ENCODE results near the gene GATB.
A peak's percentile ranks its signal among the peaks of the same experiment; 100 is the strongest.

GATB gene, protein sequence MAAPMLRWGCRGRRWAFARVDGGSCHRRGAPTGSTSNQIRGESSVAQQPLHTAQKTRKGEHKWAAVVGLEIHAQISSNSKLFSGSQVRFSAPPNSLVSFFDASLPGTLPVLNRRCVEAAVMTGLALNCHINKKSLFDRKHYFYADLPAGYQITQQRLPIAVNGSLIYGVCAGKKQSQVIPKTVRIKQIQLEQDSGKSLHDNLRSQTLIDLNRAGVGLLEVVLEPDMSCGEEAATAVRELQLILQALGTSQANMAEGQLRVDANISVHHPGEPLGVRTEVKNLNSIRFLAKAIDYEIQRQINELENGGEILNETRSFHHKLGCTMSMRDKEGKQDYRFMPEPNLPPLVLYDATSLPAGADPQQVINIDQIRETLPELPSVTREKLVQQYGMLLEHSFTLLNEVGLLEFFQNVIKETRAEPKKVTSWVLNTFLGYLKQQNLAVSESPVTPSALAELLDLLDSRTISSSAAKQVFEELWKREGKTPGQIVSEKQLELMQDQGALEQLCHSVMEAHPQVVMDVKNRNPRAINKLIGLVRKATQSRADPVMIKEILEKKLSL

DNA sequence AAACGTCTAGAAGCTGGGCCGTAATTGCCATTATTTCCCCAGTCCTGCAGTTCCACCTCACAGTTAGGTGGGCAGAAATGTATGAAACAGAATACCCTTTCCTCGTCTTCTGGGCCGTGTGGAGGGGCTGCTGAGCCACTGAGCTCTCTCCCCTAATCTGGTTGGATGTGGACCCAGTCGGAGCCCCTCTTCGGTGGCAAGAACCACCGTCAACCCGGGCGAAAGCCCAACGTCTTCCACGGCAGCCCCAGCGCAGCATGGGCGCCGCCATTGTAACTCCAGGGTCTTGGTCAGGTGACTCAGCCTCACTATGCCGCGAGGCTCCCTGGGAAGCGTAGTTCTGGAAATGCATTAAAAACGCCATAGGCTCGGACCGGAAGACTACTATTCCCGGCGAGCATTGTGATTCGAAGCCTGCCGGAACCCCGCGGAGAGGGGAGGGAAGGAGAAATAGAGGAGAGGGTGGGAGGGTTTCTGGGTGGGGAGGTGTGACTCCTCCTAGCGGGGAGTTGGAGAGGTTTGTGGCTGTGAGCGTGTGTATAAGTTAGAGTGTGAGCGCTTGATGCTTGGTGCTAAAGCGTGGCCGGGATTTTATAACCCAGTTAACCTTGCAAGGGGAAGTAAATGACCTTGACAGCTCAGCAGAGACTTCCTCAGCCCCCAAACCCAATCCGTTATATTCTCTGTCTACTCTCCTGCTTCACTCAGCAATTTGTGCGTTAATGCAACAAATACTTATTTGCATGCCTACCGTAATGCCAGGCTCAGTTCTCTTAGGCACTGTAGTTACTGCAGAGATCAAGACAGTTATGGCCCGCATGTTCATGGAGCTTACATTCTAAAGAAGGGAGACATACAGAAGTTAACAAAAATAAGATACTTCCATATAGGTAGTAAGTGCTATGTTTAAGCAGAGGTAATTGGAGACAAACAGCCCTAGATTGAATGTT lies at the start of gene GATB:
Gene GATB, minus strand, starts transcription at position 296 of the 950 bp plus-strand sequence. Its CDS starts 25 bp downstream, at position 271.
- peak; percentile 89 for DNase-seq

DNA sequence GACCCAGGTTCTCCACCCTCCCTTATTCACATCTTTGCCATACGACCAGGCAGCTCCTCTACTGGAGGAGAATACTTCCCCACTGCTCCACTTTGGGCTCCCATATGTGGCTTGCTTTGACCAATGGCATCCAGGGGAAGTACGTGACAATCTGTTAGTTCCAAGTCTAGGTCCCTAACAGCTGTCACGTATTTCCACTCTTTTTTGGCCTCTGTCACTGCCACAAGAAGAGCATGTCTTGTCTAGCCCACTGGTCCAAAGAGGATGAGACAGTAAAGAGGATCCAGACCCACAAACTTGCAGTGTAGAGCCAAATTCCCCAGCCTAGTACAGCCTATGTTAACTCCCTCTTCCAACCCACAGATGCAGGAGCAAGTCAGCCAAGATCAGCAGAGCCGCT lies 49.7 kb upstream of the GATB start:
- DNase-seq, result no peak

DNA sequence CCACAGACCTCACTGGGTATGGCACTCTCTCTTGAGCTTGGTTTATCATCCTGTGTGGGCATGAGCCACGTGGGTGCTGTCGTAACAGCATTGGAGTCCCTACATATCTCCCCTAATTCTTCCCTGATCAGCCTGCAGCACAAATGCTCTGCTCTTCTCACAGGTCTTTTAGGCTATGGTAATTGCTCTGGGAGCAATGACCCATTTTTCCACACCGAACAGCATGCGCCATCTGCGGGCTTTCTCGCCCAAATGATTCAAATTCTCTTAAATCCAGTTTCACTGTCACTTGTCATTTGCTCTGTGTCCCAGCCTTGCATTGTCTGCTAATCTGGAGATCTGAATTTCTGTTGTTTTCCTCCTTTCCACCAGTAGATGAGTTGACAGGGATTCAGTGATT lies 48.9 kb upstream of the GATB start:
- DNase-seq, result no peak

DNA sequence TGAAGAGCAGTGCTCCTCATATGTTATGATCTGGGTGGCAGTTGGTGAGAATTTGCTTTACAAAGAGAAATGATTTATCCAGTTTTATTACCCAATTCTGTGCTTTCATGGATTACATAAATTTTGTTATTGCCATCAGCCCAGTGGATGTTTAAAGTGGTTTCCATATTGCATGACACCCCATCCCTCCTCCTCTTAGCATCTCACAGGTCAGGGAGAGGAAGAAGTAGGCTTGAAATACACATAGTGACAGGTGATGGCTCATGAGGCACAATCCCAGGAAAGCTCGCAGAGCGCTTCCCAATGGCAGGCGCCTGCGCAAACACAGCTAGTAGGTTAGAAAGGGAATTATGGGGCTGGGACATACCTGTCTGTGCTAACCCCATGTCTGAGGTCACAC lies 47.7 kb upstream of the GATB start:
- DNase-seq, result no peak

DNA sequence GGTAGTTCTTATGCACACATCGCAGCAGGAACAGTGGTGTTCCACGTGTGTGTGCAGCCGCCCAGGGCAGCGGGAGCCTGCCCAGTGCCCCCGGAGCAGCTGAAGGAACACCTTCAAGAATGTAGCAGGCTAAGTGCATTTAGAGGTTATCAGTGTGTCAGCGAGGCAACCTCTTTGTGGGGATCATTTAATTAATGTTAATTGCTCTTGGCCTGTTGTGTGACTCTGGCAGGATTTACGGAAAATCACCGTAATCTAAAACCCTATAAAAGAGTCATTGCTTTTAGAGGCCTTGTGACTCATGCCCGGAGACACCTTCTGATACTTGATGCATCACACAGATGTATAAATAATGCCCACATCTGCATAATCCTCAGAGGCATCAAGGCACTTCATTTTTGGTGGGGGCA lies 47.3 kb upstream of the GATB start:
- DNase-seq, result no peak

DNA sequence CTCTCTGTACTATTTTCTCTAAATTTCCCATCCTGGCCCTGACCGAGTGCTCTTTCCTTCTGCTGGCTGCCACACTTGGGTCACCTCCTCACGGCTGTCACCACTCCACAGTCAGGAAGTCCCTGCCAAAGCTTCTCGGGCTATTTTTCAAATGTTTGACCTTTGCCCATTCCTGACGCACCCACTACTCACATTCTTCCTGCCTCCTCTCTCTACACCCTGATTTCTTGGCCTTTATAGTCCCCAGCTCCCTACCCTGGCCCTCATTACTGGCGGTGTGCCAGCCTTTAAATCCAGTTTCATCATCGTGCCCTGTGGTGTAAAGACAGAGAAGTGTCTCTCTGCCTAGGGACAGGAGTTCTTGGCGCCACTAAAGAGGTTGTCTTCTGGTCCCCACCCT lies 46.4 kb upstream of the GATB start:
- no peak for DNase-seq

DNA sequence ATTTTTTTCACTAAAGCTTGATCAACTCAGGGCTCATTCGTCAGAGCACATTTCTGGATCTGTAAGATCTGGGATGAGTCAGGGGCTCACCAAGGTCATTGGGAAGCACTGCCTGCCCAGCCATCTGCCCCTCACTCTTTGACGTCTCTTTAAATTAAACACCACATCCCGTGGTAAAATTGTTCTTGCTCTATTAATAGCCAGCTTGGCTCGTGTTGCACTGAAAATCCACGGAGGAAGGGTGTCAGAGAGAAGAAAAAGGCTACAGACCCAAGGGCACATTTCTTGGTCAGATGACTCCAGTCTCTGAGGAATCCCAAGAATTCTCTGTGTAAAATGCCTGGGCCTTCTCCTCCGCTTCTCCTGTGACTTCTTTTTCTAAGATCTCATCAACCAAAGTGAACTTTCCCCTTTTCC lies 45.7 kb upstream of the GATB start:
- DNase-seq, result no peak

DNA sequence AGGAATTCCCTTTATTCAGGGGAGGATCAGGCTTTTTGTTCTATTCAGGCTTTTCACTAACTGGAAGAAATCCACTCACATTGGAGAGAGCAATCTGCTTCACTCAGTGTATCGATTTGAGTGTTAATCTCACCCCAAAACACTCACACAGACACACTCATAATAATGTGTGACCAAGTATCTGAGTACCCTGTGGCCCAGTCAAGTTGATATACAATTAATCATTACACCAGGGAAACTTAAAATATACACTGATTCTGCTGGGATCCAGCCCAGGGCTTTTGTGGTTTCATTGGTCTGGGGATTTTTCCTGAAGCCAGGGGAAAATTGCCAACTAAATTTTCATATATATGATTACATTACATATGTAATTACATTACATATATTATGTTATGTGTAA lies 44.0 kb upstream of the GATB start:
- no peak for DNase-seq

DNA sequence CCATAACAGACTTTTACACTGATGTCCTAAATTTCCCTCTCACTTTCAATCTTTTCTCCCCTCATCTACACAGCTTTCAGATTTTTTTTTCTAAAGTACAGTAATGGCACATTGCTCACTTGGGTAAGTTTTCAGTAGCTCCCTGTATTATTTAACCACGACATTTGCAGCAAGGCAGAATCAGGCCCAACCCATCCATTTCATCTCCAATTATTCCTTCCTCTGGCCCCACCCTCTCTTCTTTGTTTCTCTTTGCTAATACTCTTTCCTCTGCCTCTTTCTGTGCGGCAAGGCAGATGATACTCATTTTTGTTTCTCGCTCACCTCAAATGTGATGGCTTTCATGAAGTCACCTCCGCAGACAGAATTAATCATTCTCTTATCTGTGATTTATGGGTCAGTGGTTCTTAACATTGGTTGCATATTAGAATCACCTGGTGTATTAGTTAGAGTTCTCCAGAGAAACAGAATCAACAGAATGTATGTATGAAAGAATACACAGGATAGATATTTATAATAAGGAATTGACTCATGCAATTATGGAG lies 43.4 kb upstream of the GATB start:
- DNase-seq, result no peak

DNA sequence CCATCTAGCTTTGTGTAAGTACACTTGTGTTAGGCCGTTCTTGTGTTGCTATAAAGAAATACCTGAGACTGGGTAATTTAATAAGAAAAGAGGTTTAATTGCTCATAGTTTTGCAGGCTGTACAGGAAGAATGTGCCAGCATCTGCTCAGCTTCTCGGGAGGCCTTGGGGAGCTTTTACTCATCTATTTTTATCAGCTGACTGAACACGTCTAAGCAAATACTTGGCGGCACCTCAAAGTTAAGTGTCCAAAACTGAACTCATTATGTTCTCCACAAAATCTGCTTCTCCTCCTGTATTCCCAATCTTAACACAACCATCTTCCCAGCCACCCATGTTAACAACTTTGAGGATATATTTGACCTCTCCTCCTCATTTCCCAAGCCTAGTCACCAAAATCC lies 42.4 kb upstream of the GATB start:
- DNase-seq, result no peak

DNA sequence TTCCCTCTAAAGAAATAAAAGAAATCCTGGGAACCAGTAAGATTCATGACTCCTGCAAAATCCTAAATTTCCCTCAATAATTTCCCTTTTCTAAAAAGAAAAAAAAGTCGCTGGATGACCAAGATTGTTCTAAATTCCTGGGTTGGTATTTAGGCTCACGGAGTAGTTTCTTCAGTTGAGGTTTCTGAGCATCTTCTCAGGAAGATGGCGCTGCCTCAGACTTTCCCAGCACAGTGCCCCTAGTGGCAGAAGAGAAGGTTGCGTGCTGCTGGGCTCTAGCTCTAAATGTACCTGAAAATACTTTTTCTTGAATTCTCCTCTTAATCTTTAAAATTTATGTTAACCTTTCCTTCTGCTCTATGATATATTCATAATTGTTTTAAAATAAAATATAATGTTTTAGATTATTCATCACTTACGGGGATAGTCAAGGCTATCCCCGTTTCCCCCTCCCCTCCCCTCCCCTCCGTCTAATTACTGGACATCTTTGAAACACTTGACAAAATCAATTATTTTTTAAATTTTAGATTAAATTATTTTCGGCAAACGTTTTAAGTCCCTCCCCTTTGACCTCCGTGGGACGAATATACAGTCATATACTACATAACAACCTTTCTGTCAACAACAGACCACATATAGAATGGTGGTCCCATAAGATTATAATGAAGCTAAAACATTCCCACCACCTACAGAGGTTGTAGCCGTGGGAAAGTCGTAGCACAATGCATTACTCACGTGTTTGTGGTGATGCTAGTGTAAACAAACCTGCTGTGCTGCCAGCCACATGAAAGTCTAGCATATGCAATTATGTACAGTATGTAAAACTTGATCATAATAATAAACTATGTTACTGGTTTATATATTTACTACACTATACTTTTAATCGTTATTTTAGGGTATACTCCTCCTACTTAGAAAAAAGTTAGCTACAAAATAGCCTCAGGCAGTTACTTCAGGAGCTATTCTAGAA lies 41.0 kb upstream of the GATB start:
- DNase-seq, result peak; percentile 3

DNA sequence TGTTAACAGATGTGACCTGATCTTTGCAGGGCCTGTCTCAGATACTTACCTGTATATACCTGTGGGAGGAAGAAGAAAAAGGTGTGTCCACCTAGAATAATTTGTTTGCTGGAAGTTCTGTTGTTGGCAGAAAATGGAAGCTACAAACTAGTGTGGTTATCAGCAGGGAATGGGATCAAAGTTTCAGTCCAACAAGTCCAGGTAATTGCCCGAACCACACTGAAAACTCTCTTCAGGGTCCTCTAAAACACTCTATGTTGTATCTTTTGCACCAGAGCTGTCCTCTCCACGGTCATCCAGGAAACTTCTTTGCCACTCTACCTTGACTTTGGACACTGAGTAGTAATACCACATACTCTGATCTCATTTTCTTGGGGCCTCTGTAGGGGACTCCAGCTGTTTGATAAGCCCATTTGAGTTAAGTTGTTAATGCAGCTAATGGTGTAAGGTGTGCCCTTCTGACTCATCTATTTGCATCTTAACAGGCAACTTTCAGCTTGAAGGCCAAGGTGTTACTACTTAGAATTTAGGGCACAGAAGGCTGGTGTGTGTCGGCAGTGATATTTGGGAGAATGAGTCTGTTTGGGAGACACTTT lies 38.7 kb upstream of the GATB start:
- DNase-seq, result no peak

DNA sequence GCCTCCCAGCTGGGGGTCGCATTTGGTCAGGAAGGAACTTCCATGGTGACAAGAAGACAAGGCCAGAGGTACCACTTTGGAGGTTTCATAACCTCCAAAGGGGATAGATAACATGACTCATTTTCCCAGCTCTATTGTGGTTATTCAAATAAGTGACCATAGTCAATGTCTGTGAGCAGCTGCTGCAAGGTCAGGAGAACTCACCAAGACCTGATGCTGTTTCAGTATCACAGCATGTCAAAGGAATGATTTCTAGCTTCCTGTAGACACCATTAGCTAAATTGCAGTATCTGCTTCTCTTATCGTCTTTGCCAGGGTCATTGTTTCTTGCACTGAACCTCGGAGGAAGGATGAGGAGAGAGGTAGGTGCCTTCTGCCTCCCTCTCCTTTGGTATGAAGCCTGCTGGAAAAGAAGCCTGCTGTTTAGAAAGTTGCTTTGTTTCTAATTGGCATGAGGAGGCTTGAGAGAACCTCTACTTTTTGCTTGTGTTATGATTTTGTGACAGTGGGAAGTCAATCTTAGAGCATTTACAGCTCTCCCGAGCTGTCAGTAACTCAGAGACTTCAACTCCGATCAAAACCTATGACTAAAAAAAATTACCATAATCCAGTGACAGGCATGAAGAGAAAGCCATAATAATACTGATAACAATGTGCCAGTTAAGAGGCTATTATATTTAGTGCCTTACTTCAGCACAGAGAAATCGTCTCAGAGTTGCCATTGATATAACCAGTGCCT lies 38.0 kb upstream of the GATB start:
- DNase-seq, result no peak

DNA sequence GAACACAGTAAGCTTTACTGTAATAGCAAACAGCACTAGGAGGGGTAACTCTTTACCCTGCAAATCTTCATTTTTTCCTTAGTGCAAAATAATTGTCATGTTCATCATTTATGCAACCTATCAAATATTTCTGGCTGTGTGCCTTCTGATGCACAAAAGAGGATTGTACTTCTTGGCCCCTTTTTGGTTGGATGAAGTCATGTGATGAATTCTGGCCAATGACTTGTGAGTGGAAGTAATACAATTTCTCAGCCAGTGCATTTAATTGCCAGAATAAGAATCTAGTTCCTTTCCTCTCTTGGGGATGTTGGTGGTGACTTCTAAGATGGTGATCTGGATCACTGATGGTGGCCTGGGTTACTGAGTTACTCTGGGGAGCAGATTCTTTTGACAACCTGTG lies 37.0 kb upstream of the GATB start:
- DNase-seq, result no peak

DNA sequence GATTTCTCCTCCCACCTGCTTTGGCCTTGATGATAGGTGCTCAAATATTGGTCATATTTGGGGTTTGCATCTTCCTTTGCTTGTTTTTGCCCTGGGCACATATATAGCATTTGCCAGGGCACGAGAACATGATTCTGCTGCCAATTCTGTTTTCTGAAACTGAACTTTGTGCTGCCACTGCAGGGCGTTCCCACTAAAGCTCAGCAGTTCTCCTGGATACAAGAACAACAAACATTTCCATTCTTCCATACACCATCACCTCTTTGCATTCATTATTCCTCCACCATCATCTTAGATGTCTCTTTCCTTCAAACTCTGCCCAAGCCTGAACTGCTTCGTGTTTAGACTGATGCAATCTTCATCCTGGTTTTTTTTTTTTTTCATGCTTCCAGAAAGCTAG lies 36.3 kb upstream of the GATB start:
- DNase-seq, result no peak

DNA sequence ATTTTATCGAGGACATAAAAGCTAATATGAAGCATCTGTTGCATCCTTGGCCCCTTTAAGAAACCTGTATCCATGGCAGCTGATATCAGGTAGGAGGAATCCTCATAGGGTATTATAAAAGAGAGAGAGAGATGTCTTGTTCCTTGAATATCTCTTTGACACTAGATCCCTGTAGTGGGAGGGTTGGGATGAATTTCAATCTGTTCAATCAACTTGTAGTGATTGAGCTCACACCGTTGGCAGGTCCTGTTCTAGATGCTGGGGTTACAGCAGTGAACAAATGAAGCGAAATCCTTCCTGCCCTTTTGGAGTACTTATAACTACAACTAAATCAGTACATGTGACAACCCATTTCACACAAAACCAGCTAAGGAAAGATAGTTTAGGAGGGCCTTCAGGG lies 35.3 kb upstream of the GATB start:
- DNase-seq, result no peak

DNA sequence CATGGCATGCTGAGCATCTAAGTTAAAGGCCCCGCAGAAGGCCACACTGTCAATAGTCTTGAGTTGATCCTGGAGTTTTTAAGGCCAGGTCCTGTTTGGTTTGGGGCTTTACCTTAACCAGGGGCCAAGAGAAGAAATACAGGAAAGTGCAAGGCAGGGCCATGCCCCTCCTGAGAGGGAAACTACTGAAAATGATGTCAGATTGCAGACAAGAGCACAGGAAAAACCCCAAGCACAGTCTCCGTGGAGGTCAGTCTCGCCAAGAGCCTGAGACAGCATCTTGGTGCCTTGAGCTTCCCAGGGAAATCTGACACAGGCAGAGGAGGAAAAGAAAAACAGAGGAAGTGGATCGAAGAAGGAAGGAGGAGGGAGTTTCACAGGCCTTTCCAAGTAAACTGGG lies 32.2 kb upstream of the GATB start:
- no peak for DNase-seq

DNA sequence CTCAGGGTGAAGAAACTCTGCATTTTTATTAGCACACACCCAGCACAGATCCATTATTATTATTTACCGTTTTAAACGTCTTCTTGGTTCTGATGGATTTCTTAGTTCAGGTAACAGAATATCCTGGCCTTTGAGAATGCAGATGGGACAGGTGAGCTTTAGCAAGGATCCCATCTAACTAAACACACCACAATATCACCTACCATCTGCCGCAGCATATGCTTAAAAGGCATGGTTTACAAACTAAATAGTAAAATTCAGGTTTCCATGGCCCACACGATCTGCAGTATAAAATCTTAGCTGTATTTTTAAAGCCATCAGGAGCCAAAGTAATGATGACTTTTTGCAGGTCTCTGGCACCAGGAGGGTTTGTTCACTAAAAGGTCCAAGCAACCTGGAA lies 31.7 kb upstream of the GATB start:
- no peak for DNase-seq

DNA sequence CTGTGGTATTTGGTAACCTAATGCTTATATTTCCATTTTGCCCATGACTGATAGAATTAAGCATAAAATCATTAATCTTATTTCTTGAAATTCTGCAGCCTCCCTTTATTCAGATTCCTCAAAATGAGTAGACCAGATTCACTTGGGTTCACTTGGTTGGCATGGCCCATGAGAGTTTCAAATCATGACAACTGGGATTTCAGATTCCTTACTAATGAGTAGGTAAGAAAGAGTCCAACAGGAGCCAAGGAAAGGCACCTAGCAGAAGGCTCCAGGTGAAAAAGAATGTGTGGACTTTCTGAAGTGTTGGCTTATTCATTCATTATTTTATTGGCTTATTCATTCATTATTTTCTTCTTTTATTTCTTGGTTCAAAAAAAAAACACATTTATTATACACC lies 27.2 kb upstream of the GATB start:
- DNase-seq, result no peak

DNA sequence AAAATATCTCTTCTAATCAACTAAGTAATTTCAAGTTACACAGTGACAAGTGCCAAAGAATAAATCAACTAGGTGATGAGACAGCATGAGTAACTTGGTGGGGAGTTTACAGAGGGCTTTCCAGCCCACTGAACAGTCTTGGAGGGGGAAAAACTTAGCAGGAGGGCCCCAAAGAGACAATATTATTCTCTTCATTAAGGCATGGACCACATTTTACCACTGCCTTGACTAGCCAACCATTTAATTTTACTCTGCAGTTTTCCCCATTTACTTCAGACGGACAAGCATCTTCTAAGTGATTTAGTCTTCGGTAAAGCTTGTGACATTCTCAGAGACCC lies 25.3 kb upstream of the GATB start:
- DNase-seq, result no peak

DNA sequence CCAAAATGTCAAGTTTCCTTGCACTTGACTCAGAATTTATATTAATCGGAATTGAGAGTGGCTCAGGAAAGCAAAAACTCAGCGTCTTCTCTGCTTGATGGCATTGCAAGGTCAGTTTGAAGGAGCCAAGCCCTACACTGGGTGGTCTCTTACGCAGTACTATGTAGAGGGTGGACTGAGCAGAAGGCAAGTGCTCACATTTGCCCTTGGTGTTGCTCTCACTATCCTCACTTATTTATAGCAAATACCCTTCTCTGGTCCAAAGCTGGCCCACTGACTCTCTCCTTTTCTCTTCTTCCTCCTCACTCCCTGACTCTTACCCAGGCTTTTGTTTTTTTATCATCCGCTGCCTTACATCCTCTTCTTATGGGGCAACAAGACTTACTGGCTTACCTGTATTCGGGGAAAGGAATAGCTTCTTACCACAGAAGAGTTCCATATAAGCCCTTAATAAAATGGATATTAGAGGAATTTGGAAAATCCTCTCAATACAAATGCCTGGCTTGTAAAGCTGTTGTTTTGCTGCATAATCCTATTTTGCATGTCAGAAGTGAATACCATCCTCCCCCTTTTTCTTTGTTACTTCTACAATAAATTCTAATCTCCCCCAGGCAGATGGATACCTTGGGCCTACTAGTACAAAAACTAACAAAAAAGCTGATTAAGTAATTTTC lies 24.8 kb upstream of the GATB start:
- no peak for DNase-seq
